GM19452 (cell line): ENCODE measurements around the gene NANOS2.

ENCODE experiments used
- ATAC-seq: cut with Tn5 transposase; IDR thresholded peaks from one replicate; pipeline ENCODE4 v1.9.1; 2021; ENCODE audit not compliant: unreplicated experiment

Gene NANOS2

GRCh38 chr19:45913874-45914830 is at the start of gene NANOS2:
TSS of gene NANOS2 (minus strand) at chr19:45914778. CDS start at chr19:45914693, 85 bp downstream.
- ATAC-seq: no peak

- ATAC-seq: no peak
Measured at GRCh38 chr19:45962021-45962420, 47.4 kb upstream of the NANOS2 start.

GRCh38 chr19:45960595-45961235 is 46.1 kb upstream of the NANOS2 start:
- no peak for ATAC-seq

- ATAC-seq: no peak
Measured at GRCh38 chr19:45959517-45960025, 45.0 kb upstream of the NANOS2 start.

- no peak for ATAC-seq
Measured at GRCh38 chr19:45958769-45959516, 44.4 kb upstream of the NANOS2 start.

GRCh38 chr19:45958320-45958719 is 43.7 kb upstream of the NANOS2 start:
- no peak for ATAC-seq

GRCh38 chr19:45955905-45956608 is 41.5 kb upstream of the NANOS2 start:
- ATAC-seq: no peak

GRCh38 chr19:45954156-45954555 is 39.6 kb upstream of the NANOS2 start:
- ATAC-seq: no peak

- ATAC-seq: no peak
Measured at GRCh38 chr19:45953676-45954075, 39.1 kb upstream of the NANOS2 start.

GRCh38 chr19:45952686-45953505 is 38.3 kb upstream of the NANOS2 start:
- no peak for ATAC-seq

GRCh38 chr19:45952341-45952685 is 37.7 kb upstream of the NANOS2 start:
- ATAC-seq: no peak

GRCh38 chr19:45947926-45948325 is 33.3 kb upstream of the NANOS2 start:
- ATAC-seq: no peak

- ATAC-seq: no peak
Measured at GRCh38 chr19:45940515-45940805, 25.9 kb upstream of the NANOS2 start.

- no peak for ATAC-seq
Measured at GRCh38 chr19:45939792-45940514, 25.4 kb upstream of the NANOS2 start.

- no peak for ATAC-seq
Measured at GRCh38 chr19:45938733-45939319, 24.2 kb upstream of the NANOS2 start.

GRCh38 chr19:45935267-45935666 is 20.7 kb upstream of the NANOS2 start:
- ATAC-seq: no peak

- ATAC-seq: no peak
Measured at GRCh38 chr19:45934551-45935230, 20.1 kb upstream of the NANOS2 start.

- no peak for ATAC-seq
Measured at GRCh38 chr19:45933759-45934158, 19.2 kb upstream of the NANOS2 start.
